Spleen (tissue), 7 donors: Measurements from ENCODE around the gene UQCC2.

Experiments used
- POLR2AphosphoS5 ChIP-seq, 3 donors: sonication (generic); formaldehyde crosslinking; IDR thresholded peaks; one replicate each; pipeline ENCODE4 v1.5.1; 2017; ENCODE audit warnings: antibody characterized with exemption in 3 of 3
- TF ChIP-seq, protein P1 (sequence below), 11 experiments: fragments of 200-600 bp in 7 of 11; fragments of 450-650 bp in 4 of 11; sonication (generic) in 4 of 11; IDR thresholded peaks in 8 of 11; conservative IDR thresholded peaks in 3 of 11; 1 replicate in 7 of 11; 2 replicates in 4 of 11; pipeline versions ENCODE4 v1.4.0 to v1.8.0; 2016 to 2021; ENCODE audit warnings: antibody characterized with exemption in 11 of 11, inconsistent platforms in 4 of 11, mild to moderate bottlenecking in 1 of 11
- donor health status: DM: no; HTN: no; CAD: no; lungs with moderate emphysema.
- donor health status: DM: no; HTN: no; CAD: no.
- donor health status: DM: no; HTN: no; CAD: no.

DNA sequence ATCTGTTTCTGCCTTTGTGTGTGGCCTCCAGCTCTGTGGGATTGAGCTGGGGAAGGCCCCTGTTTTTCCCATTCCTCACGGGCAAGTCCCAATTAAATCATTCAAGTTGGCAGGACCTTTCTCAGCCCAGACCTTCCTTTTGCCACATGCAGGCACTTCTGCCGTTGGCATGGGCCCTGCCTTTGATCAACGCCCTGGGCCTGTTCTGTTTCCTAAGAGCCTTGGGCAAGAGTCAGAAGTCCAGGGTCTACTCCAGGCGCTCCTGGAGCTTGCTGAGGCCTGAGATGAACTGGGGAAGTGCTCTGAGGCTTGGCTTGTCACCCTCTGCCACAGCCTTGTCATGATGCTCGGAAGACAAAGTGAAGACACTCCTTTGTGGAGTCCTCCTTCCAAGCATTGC, 28.1 kb upstream of the UQCC2 start:
- TF ChIP-seq, protein P1, sequence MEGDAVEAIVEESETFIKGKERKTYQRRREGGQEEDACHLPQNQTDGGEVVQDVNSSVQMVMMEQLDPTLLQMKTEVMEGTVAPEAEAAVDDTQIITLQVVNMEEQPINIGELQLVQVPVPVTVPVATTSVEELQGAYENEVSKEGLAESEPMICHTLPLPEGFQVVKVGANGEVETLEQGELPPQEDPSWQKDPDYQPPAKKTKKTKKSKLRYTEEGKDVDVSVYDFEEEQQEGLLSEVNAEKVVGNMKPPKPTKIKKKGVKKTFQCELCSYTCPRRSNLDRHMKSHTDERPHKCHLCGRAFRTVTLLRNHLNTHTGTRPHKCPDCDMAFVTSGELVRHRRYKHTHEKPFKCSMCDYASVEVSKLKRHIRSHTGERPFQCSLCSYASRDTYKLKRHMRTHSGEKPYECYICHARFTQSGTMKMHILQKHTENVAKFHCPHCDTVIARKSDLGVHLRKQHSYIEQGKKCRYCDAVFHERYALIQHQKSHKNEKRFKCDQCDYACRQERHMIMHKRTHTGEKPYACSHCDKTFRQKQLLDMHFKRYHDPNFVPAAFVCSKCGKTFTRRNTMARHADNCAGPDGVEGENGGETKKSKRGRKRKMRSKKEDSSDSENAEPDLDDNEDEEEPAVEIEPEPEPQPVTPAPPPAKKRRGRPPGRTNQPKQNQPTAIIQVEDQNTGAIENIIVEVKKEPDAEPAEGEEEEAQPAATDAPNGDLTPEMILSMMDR (IDR thresholded peaks at IDR 0.05 in 8 of 11, conservative IDR thresholded peaks at IDR 0.05 in 3 of 11): no peak
- no peak for TF ChIP-seq POLR2AphosphoS5 (IDR thresholded peaks at IDR 0.05)
